Esophagus squamous epithelium (tissue), 4 donors: ENCODE results near the gene FBLN7.

Experiments used
- CTCF ChIP-seq, 6 experiments: fragments of 450-650 bp in 4 of 6; fragments of 200-600 bp in 2 of 6; sonication (generic) in 2 of 6; IDR thresholded peaks; one replicate each; pipeline ENCODE4 v1.5.1; 2016 to 2019; ENCODE audit warnings: antibody characterized with exemption in 6 of 6, mild to moderate bottlenecking in 4 of 6, moderate library complexity in 4 of 6
- POLR2A ChIP-seq, 4 donors: fragments of 450-650 bp; IDR thresholded peaks; one replicate each; pipeline ENCODE4 v1.6.1; 2017; ENCODE audit warnings: antibody characterized with exemption in 4 of 4, mild to moderate bottlenecking in 4 of 4, moderate library complexity in 3 of 4

GRCh38 chr2:112147382-112148168, 9.4 kb downstream of the FBLN7 start:
- no peak for TF ChIP-seq CTCF (IDR thresholded peaks at IDR 0.05)
- no peak for TF ChIP-seq POLR2A (IDR thresholded peaks at IDR 0.05)
